Measurements from ENCODE around the gene SYDE2. TPM values are rescaled to one million over a fixed set of nuclear protein-coding genes. Genes with fewer than 3 reads are reported as not detected.

The SYDE2 gene
- total RNA-seq, 1 donor from 2014 or later, result 4.2 TPM

DNA sequence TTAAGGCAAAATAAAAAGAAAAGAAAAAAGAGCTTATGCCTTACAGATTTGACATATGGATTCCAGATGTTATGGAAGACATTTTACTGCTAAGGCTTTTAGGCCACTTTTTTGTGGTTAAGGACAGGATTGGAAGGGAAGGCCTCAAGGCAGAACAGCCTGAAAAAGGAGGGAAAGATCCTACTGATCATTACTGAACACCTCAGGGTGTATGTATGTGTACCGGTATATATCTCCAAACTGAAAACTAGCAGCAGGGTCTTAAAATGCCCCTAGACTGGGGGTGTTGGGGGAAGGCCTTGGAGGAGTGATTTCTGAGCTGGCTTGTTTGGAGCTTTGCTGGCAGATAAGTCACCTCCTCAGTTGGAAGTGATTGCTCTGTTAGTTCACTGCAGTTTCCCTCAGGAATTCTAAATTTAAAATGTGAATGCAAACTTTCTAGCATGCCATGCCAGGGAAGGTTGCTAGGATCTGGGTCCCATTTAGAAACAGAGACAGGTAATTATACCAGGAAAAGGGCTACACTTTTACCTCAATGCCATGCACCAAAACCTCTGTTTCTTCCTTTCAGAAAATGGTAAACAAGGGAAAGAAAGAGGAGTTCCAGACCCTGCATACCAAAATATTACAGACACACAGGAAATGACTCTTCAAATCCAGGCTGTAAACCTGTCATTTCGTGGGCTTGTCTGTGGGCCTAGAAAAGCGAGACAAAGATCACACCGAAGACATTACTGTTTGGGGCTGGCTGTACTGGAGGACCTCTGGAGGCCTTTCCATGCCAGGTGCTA is 43.6 kb upstream of the SYDE2 start:
- H3K4me3 Mint-ChIP-seq (ENCODE audit: unreplicated experiment), result no peak overlapping the region
- no peak overlapping the region for H3K27ac Mint-ChIP-seq (ENCODE audit: unreplicated experiment)
- TF ChIP-seq, protein P1, sequence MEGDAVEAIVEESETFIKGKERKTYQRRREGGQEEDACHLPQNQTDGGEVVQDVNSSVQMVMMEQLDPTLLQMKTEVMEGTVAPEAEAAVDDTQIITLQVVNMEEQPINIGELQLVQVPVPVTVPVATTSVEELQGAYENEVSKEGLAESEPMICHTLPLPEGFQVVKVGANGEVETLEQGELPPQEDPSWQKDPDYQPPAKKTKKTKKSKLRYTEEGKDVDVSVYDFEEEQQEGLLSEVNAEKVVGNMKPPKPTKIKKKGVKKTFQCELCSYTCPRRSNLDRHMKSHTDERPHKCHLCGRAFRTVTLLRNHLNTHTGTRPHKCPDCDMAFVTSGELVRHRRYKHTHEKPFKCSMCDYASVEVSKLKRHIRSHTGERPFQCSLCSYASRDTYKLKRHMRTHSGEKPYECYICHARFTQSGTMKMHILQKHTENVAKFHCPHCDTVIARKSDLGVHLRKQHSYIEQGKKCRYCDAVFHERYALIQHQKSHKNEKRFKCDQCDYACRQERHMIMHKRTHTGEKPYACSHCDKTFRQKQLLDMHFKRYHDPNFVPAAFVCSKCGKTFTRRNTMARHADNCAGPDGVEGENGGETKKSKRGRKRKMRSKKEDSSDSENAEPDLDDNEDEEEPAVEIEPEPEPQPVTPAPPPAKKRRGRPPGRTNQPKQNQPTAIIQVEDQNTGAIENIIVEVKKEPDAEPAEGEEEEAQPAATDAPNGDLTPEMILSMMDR (IDR thresholded peaks at IDR 0.05; ENCODE audit: unreplicated experiment), result no peak
- peaks cover 12% of the 10 kb centered on the region for H3K4me1 Mint-ChIP-seq (ENCODE audit: unreplicated experiment)
- peaks cover 6% of the 10 kb centered on the region for H3K36me3 Mint-ChIP-seq (ENCODE audit: low read depth, unreplicated experiment)
- no peaks in the 10 kb centered on the region for H3K9me3 Mint-ChIP-seq (ENCODE audit: unreplicated experiment)
- H3K27me3 Mint-ChIP-seq (ENCODE audit: unreplicated experiment), result no peaks in the 10 kb centered on the region
- DNase-seq (ENCODE audit: low spot score), result no peak

DNA sequence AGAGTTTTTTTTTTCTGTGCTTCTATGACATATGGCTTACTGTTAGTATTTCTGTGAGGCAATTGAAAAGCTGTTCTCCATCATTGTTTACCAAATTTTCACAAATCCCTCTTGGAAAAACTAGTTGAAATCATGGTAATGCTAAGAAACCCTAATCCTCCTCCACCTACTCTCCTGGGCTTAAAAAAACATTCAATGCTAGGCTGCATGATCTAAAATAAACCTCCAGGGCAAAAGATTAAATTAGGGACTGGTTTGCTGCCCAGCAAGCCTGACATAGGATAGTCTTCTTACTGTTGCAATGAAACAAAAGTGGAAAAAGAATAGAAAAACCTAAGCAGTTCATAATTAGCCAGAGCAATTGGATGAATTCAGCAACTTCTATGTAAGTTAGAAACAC is 42.6 kb upstream of the SYDE2 start:
- peaks cover 12% of the 10 kb centered on the region for H3K4me1 Mint-ChIP-seq (ENCODE audit: unreplicated experiment)
- TF ChIP-seq, protein P1 (IDR thresholded peaks at IDR 0.05; ENCODE audit: unreplicated experiment), result no peak
- H3K27me3 Mint-ChIP-seq (ENCODE audit: unreplicated experiment), result no peaks in the 10 kb centered on the region
- no peak overlapping the region for H3K4me3 Mint-ChIP-seq (ENCODE audit: unreplicated experiment)
- H3K36me3 Mint-ChIP-seq (ENCODE audit: low read depth, unreplicated experiment), result peaks cover 4% of the 10 kb centered on the region
- H3K27ac Mint-ChIP-seq (ENCODE audit: unreplicated experiment), result no peak overlapping the region
- no peak for DNase-seq (ENCODE audit: low spot score)
- no peaks in the 10 kb centered on the region for H3K9me3 Mint-ChIP-seq (ENCODE audit: unreplicated experiment)

DNA sequence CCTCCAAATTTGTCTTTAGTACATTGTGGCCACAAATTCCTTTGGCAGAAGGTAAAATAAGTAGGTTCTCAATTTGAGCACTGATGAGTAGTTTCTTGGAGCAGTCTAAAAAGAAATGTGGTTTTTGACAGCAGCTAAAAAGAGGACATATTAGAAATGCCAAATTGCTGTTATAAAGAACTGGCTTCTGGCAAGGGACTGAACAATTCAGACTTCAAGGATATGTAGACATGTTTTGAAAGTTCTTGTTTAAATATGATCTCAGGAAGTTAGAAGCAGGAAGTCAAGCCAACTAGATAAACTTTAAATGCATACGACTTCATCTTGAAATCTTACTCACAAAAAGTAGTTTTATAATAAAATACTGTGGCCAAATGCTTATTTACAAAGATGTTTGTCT is 39.8 kb upstream of the SYDE2 start:
- DNase-seq (ENCODE audit: low spot score), result no peak
- no peak overlapping the region for H3K27ac Mint-ChIP-seq (ENCODE audit: unreplicated experiment)
- no peak overlapping the region for H3K4me3 Mint-ChIP-seq (ENCODE audit: unreplicated experiment)
- TF ChIP-seq, protein P1 (IDR thresholded peaks at IDR 0.05; ENCODE audit: unreplicated experiment), result no peak
- H3K36me3 Mint-ChIP-seq (ENCODE audit: low read depth, unreplicated experiment), result no peaks in the 10 kb centered on the region
- peaks cover 12% of the 10 kb centered on the region for H3K4me1 Mint-ChIP-seq (ENCODE audit: unreplicated experiment)
- H3K9me3 Mint-ChIP-seq (ENCODE audit: unreplicated experiment), result no peaks in the 10 kb centered on the region
- no peaks in the 10 kb centered on the region for H3K27me3 Mint-ChIP-seq (ENCODE audit: unreplicated experiment)

DNA sequence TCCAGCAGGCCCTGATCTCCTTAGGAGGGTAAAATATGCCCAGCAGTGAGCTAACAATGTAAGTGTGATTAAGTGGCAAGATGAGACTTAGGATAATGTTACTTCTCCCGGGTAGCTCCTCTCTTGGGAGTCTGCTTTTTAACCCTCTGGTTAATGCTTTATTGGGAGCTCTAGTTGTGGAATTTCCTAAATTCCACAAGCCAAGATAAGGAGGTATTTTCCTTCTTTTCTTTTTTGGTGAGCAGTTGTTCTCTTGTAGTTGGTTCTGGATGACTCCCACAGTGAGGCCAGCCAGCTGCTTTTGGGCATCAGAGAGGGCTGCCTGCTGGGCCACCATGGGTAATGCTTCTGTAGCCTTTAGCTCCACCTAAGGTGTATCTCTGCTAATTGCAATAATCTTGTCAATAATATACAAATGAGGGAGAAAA is 39.4 kb upstream of the SYDE2 start:
- H3K4me1 Mint-ChIP-seq (ENCODE audit: unreplicated experiment), result peaks cover 12% of the 10 kb centered on the region
- no peak overlapping the region for H3K27ac Mint-ChIP-seq (ENCODE audit: unreplicated experiment)
- no peak overlapping the region for H3K4me3 Mint-ChIP-seq (ENCODE audit: unreplicated experiment)

DNA sequence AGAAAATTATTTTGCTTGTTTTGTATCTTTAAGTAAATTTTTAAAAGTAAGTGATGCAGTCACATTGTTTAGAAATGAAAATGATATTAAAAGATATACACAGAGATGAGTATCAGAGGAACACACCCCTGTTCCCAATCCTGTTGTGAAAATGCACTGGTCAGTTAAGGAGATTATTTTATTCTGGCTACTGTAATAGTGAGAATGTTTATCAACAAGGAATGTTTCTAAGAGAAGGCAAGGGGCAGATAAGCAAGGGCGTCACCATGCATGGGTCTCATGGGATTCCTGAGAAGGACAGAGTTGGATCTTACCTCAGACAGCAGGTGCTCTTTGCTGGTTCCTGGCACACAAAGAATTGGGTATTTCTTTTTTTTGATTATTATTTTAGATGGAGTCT is 36.8 kb upstream of the SYDE2 start:
- no peak overlapping the region for H3K4me3 Mint-ChIP-seq (ENCODE audit: unreplicated experiment)
- no peaks in the 10 kb centered on the region for H3K27me3 Mint-ChIP-seq (ENCODE audit: unreplicated experiment)
- no peak for DNase-seq (ENCODE audit: low spot score)
- H3K4me1 Mint-ChIP-seq (ENCODE audit: unreplicated experiment), result peaks cover 12% of the 10 kb centered on the region
- H3K27ac Mint-ChIP-seq (ENCODE audit: unreplicated experiment), result no peak overlapping the region
- no peaks in the 10 kb centered on the region for H3K9me3 Mint-ChIP-seq (ENCODE audit: unreplicated experiment)
- H3K36me3 Mint-ChIP-seq (ENCODE audit: low read depth, unreplicated experiment), result no peaks in the 10 kb centered on the region
- TF ChIP-seq, protein P1 (IDR thresholded peaks at IDR 0.05; ENCODE audit: unreplicated experiment), result no peak

More for the DNA sequence above, 39.4 kb upstream of the SYDE2 start:
- Mint-ChIP-seq H3K9me3 (ENCODE audit: unreplicated experiment) (no peaks in the 10 kb centered on the region), H3K27me3 (ENCODE audit: unreplicated experiment) (no peaks in the 10 kb centered on the region), H3K36me3 (ENCODE audit: low read depth, unreplicated experiment) (no peaks in the 10 kb centered on the region)
- DNase-seq (ENCODE audit: low spot score), result no peak
- TF ChIP-seq, protein P1 (IDR thresholded peaks at IDR 0.05; ENCODE audit: unreplicated experiment), result no peak

Measured in endothelial cell (in vitro differentiated cells).